CD14-positive monocyte (primary cell): Measurements from ENCODE around the gene FKTN. TPM values are rescaled to one million over a fixed set of nuclear protein-coding genes. Genes with fewer than 3 reads are reported as not detected.

Experiments
- DNase-seq, 3 donors: peaks; one replicate each; pipeline ENCODE4 v3.0.0-alpha.2; 2011 to 2022
- H2AFZ ChIP-seq: 2 replicates; pipeline ENCODE4 v1.6.0; 2012; ENCODE audit warnings: mild to moderate bottlenecking, low read depth, low read length, inconsistent platforms; ENCODE audit not compliant: insufficient read depth, poor library complexity, severe bottlenecking
- H3K27ac ChIP-seq, 2 donors: 1 replicate in 1 of 2; 2 replicates in 1 of 2; pipeline ENCODE4 v1.5.1; 2012 to 2013; ENCODE audit warnings: low read length in 2 of 2, control low read depth in 1 of 2, inconsistent platforms in 1 of 2, low read depth in 1 of 2, mild to moderate bottlenecking in 1 of 2
- H3K27me3 ChIP-seq, 2 donors: one replicate each; pipeline versions ENCODE4 v1.6.0 to v1.6.1; 2011 to 2013; ENCODE audit warnings: low read length in 2 of 2; ENCODE audit not compliant: control insufficient read depth in 2 of 2, insufficient read depth in 2 of 2
- H3K36me3 ChIP-seq, 2 donors: replicated peaks in 1 of 2; 1 replicate in 1 of 2; 2 replicates in 1 of 2; pipeline versions ENCODE4 v1.5.1 to v1.6.1; 2012 to 2013; ENCODE audit warnings: low read length in 2 of 2, control low read depth in 1 of 2, inconsistent platforms in 1 of 2, mild to moderate bottlenecking in 1 of 2; ENCODE audit not compliant: insufficient read depth in 2 of 2, control insufficient read depth in 1 of 2
- H3K4me1 ChIP-seq, 2 donors: 1 replicate in 1 of 2; 2 replicates in 1 of 2; pipeline versions ENCODE4 v1.5.1 to v1.6.1; 2012 to 2013; ENCODE audit warnings: low read length in 2 of 2, control low read depth in 1 of 2, inconsistent platforms in 1 of 2, mild to moderate bottlenecking in 1 of 2, moderate library complexity in 1 of 2; ENCODE audit not compliant: insufficient read depth in 2 of 2, control insufficient read depth in 1 of 2
- H3K4me2 ChIP-seq: replicated peaks from 2 replicates; pipeline ENCODE3; 2012; ENCODE audit warnings: low read length, moderate library complexity, mild to moderate bottlenecking; ENCODE audit not compliant: poor library complexity, severe bottlenecking; ENCODE audit errors: extremely low read depth
- H3K4me3 ChIP-seq, 3 experiments: fragments of 200-600 bp in 1 of 3; sonication (generic) in 1 of 3; replicated peaks in 1 of 3; 1 replicate in 2 of 3; 2 replicates in 1 of 3; pipeline ENCODE4 v1.5.1; 2011 to 2013; ENCODE audit warnings: low read length in 3 of 3, mild to moderate bottlenecking in 3 of 3, control low read depth in 2 of 3, low read depth in 2 of 3, inconsistent platforms in 1 of 3, moderate library complexity in 1 of 3
- H3K79me2 ChIP-seq: 2 replicates; pipeline ENCODE4 v1.6.0; 2012; ENCODE audit warnings: mild to moderate bottlenecking, control low read depth, inconsistent platforms, low read length, moderate library complexity; ENCODE audit not compliant: insufficient read depth
- H3K9ac ChIP-seq: 2 replicates; pipeline ENCODE4 v1.6.0; 2017; ENCODE audit warnings: low read length, mild to moderate bottlenecking; ENCODE audit not compliant: insufficient read depth, poor library complexity, severe bottlenecking
- H3K9me3 ChIP-seq, 2 donors: replicated peaks in 1 of 2; 1 replicate in 1 of 2; 2 replicates in 1 of 2; pipeline versions ENCODE4 v1.5.1 to v1.6.1; 2012 to 2013; ENCODE audit warnings: low read length in 2 of 2, control low read depth in 1 of 2; ENCODE audit not compliant: control insufficient read depth in 1 of 2, insufficient read depth in 1 of 2
- H4K20me1 ChIP-seq: 2 replicates; pipeline ENCODE4 v1.6.0; 2012; ENCODE audit warnings: mild to moderate bottlenecking, low read length, control low read depth, moderate library complexity; ENCODE audit not compliant: insufficient read depth
- H3K27ac Mint-ChIP-seq, 7 donors: one replicate each; pipeline ENCODE4 v1.8.0; 2020; ENCODE audit warnings: mild to moderate bottlenecking in 7 of 7, mixed read lengths in 7 of 7, moderate library complexity in 6 of 7, inconsistent platforms in 2 of 7
- H3K27me3 Mint-ChIP-seq, 3 donors: one replicate each; pipeline ENCODE4 v1.8.0; 2021 to 2022; ENCODE audit warnings: low read depth in 3 of 3, mild to moderate bottlenecking in 3 of 3, mixed read lengths in 3 of 3, moderate library complexity in 3 of 3, inconsistent platforms in 1 of 3
- H3K36me3 Mint-ChIP-seq, 2 donors: one replicate each; pipeline ENCODE4 v1.8.0; 2020; ENCODE audit warnings: mixed read lengths in 2 of 2, inconsistent platforms in 1 of 2, mild to moderate bottlenecking in 1 of 2
- H3K4me1 Mint-ChIP-seq: one replicate; pipeline ENCODE4 v1.8.0; 2020; ENCODE audit warnings: mild to moderate bottlenecking, mixed read lengths
- H3K4me3 Mint-ChIP-seq, 2 donors: one replicate each; pipeline ENCODE4 v1.8.0; 2020; ENCODE audit warnings: mild to moderate bottlenecking in 2 of 2, mixed read lengths in 2 of 2, moderate library complexity in 1 of 2
- H3K9me3 Mint-ChIP-seq, 7 donors: one replicate each; pipeline ENCODE4 v1.8.0; 2020 to 2022; ENCODE audit warnings: mixed read lengths in 7 of 7, mild to moderate bottlenecking in 6 of 7, moderate library complexity in 6 of 7, inconsistent platforms in 2 of 7
- CTCF ChIP-seq: fragments of 200-600 bp; IDR thresholded peaks from one replicate; pipeline ENCODE4 v1.8.0; 2022; ENCODE audit warnings: antibody characterized with exemption, mild to moderate bottlenecking
- WGBS: methylation state at CpG from one replicate; pipeline ENCODE4 v1.1.5; 2013; ENCODE audit warnings: missing lambda C conversion rate; ENCODE audit not compliant: insufficient coverage; 5-methylcytosine and 5-hydroxymethylcytosine counted together
- intact Hi-C, 2 donors: fragments of 100-400 bp; cut with micrococcal nuclease; formaldehyde crosslinking; loops; one replicate each; pipeline versions ENCODE4 v1.15.0 to v1.15.1; 2023
- polyA plus RNA-seq, 3 donors: library from polyadenylated mRNA; depleted of rRNA in 1 of 3; unstranded in 2 of 3; stranded (reverse) in 1 of 3; fragments of 300-500 nt in 2 of 3; fragments of >200 nt in 1 of 3; fragmentation: Illumina TruSeq in 2 of 3; gene quantifications; 1 replicate in 2 of 3; 2 replicates in 1 of 3; pipeline ENCODE4 v1.2.3, GENCODE V29; 2012 to 2021

FKTN gene
- polyA plus RNA-seq, 3 donors = 1.7 to 3.2 (median 2.7) TPM

GRCh38 chr9:105632807-105633206, 74.9 kb downstream of the FKTN start:
- Mint-ChIP-seq H3K36me3 (peaks cover 10 to 16% of the 10 kb centered on the region in 2 donors), H3K27me3 (no peaks in the 10 kb centered on the region)
- intact Hi-C loops = no loop called here

GRCh38 chr9:105633411-105633810, 75.5 kb downstream of the FKTN start:
- Histone ChIP-seq H2AFZ (no peak overlapping the region), H3K9ac (no peak overlapping the region), H3K27me3 (no peaks in the 10 kb centered on the region), H3K4me1 (no peaks in the 10 kb centered on the region), H3K27ac (no peak overlapping the region), H3K9me3 (no peaks in the 10 kb centered on the region), H3K36me3 (peaks cover 2 to 13% of the 10 kb centered on the region in 2 donors), H3K4me2 (no peak overlapping the region), H3K79me2 (no peaks in the 10 kb centered on the region), H3K4me3 (no peak overlapping the region), H4K20me1 (no peaks in the 10 kb centered on the region)
- DNase-seq = no peak
- Mint-ChIP-seq H3K4me1 (no peaks in the 10 kb centered on the region), H3K36me3 (peaks cover 10 to 14% of the 10 kb centered on the region in 2 donors), H3K4me3 (no peak overlapping the region), H3K9me3 (peaks cover 0 to 3% (median 0%) of the 10 kb centered on the region in 7 donors), H3K27ac (no peak overlapping the region), H3K27me3 (no peaks in the 10 kb centered on the region)
- 100% methylated on average over 1 of the region's 3 CpGs for WGBS
- intact Hi-C loops = no loop called here
- TF ChIP-seq CTCF = no peak

More at GRCh38 chr9:105632807-105633206, 74.9 kb downstream of the FKTN start:
- DNase-seq = no peak
- Histone ChIP-seq H3K9me3 (no peaks in the 10 kb centered on the region), H4K20me1 (no peaks in the 10 kb centered on the region), H3K36me3 (peaks cover 2 to 13% of the 10 kb centered on the region in 2 donors), H2AFZ (no peak overlapping the region), H3K27me3 (no peaks in the 10 kb centered on the region), H3K4me2 (no peak overlapping the region), H3K4me3 (no peak overlapping the region), H3K27ac (no peak overlapping the region), H3K9ac (no peak overlapping the region), H3K4me1 (no peaks in the 10 kb centered on the region), H3K79me2 (no peaks in the 10 kb centered on the region)
- WGBS = no CpG with 5 or more reads among the region's 1 CpG
- no peak for TF ChIP-seq CTCF
- peaks cover 0 to 3% (median 0%) of the 10 kb centered on the region in 7 donors for H3K9me3 Mint-ChIP-seq
- no peaks in the 10 kb centered on the region for H3K4me1 Mint-ChIP-seq
- no peak overlapping the region for H3K4me3 Mint-ChIP-seq
- H3K27ac Mint-ChIP-seq = no peak overlapping the region
